Left ventricle myocardium inferior (tissue), 1 donor: ENCODE results near the gene MAP1LC3B. TPM values are rescaled to one million over a fixed set of nuclear protein-coding genes. Genes with fewer than 3 reads are reported as not detected.

ENCODE experiments used
- DNase-seq: peaks from one replicate; pipeline ENCODE4 v3.0.0-alpha.2; 2020
- H3K27ac ChIP-seq: fragments of 200-600 bp; replicated peaks from 2 replicates; pipeline ENCODE4 v1.8.0; 2021
- H3K27me3 ChIP-seq: fragments of 200-600 bp; 2 replicates; pipeline ENCODE4 v1.8.0; 2021; ENCODE audit warnings: low read depth
- H3K36me3 ChIP-seq: fragments of 200-600 bp; 2 replicates; pipeline ENCODE4 v1.8.0; 2021
- H3K4me1 ChIP-seq: fragments of 200-600 bp; 2 replicates; pipeline ENCODE4 v1.8.0; 2021
- H3K4me3 ChIP-seq: fragments of 200-600 bp; 2 replicates; pipeline ENCODE4 v1.8.0; 2021; ENCODE audit warnings: mild to moderate bottlenecking, moderate library complexity
- H3K9me3 ChIP-seq: fragments of 200-600 bp; replicated peaks from 2 replicates; pipeline ENCODE4 v1.8.0; 2021
- CTCF ChIP-seq: fragments of 200-600 bp; IDR thresholded peaks from 2 replicates; pipeline ENCODE4 v1.8.0; 2021; ENCODE audit warnings: antibody characterized with exemption, mild to moderate bottlenecking, borderline replicate concordance
- intact Hi-C: fragments of 100-400 bp; cut with micrococcal nuclease; formaldehyde crosslinking; loops from one replicate; pipeline ENCODE4 v1.11.0; 2022
- total RNA-seq: library from RNA; stranded (reverse); fragmentation: NEBNext Ultra II Directional; extraction: Animal tissue kit (Norgen Biotek cat#: 25700); gene quantifications from one replicate; pipeline ENCODE4 v1.2.1, GENCODE V29; 2021
- donor health status: DM: no; HTN: yes; CAD: no; lungs with severe emphysema.

MAP1LC3B gene
- total RNA-seq, 1 donor from 2014 or later = 131 TPM

- peak; percentile 12 for DNase-seq
- Histone ChIP-seq H3K9me3 (no peaks in the 10 kb centered on the region), H3K27ac (no peak overlapping the region), H3K4me1 (peaks cover 8% of the 10 kb centered on the region), H3K4me3 (no peak overlapping the region), H3K27me3 (no peaks in the 10 kb centered on the region), H3K36me3 (peaks cover 85% of the 10 kb centered on the region)
- intact Hi-C loops = no loop called here
- TF ChIP-seq CTCF = no peak
Observed at GRCh38 chr16:87404764-87405625, 12.9 kb downstream of the MAP1LC3B start.

- peak; percentile 11 for DNase-seq
- H3K36me3 ChIP-seq = peaks cover 86% of the 10 kb centered on the region
- H3K4me3 ChIP-seq = no peak overlapping the region
- peaks cover 8% of the 10 kb centered on the region for H3K4me1 ChIP-seq
- no peaks in the 10 kb centered on the region for H3K9me3 ChIP-seq
- TF ChIP-seq CTCF = no peak
- intact Hi-C loops = no loop called here
- H3K27ac ChIP-seq = peak overlapping the region; percentile 43
- no peaks in the 10 kb centered on the region for H3K27me3 ChIP-seq
Observed at GRCh38 chr16:87406495-87407088, 14.5 kb downstream of the MAP1LC3B start.

- Histone ChIP-seq H3K4me3 (no peak overlapping the region), H3K36me3 (peaks cover 86% of the 10 kb centered on the region), H3K27me3 (no peaks in the 10 kb centered on the region), H3K9me3 (no peaks in the 10 kb centered on the region), H3K4me1 (peaks cover 8% of the 10 kb centered on the region), H3K27ac (peak overlapping the region; percentile 43)
- DNase-seq = peak; percentile 44
- intact Hi-C loops = no loop called here
- TF ChIP-seq CTCF = no peak
Observed at GRCh38 chr16:87407511-87408112, 15.5 kb downstream of the MAP1LC3B start.

- Histone ChIP-seq H3K27me3 (no peaks in the 10 kb centered on the region), H3K4me1 (peaks cover 8% of the 10 kb centered on the region), H3K36me3 (peaks cover 78% of the 10 kb centered on the region), H3K9me3 (no peaks in the 10 kb centered on the region), H3K27ac (no peak overlapping the region), H3K4me3 (no peak overlapping the region)
- intact Hi-C loops = no loop called here
- TF ChIP-seq CTCF = no peak
- peak; percentile 2 for DNase-seq
Observed at GRCh38 chr16:87409153-87409552, 17.0 kb downstream of the MAP1LC3B start.

- Histone ChIP-seq H3K27ac (no peak overlapping the region), H3K4me1 (peaks cover 4% of the 10 kb centered on the region), H3K9me3 (no peaks in the 10 kb centered on the region), H3K4me3 (no peak overlapping the region), H3K27me3 (no peaks in the 10 kb centered on the region), H3K36me3 (peaks cover 78% of the 10 kb centered on the region)
- TF ChIP-seq CTCF = no peak
- DNase-seq = peak; percentile 0
- intact Hi-C loops = no loop called here
Observed at GRCh38 chr16:87409781-87410180, 17.6 kb downstream of the MAP1LC3B start.
